HEK293 (cell line): ENCODE results near the gene KRT79.

Experiments used
- CTCF ChIA-PET: fragments of 350-600 bp; formaldehyde crosslinking; extraction: SDS; loops from one replicate; lab custom pipeline; 2021; ENCODE audit warnings: antibody characterized with exemption; lab: Yijun Ruan, JAX
- POLR2A ChIA-PET: fragments of 300-600 bp; formaldehyde crosslinking; extraction: SDS; loops from one replicate; lab custom pipeline; 2020; ENCODE audit warnings: antibody characterized with exemption, inconsistent platforms; lab: Yijun Ruan, JAX
- H3K27ac ChIP-seq: fragments of 200-500 bp; sonication (Bioruptor generic); 2 replicates; pipeline ENCODE4 v1.5.1; 2014; ENCODE audit warnings: low read depth, low read length, control low read depth, inconsistent platforms; ENCODE audit errors: extremely low read depth
- H3K36me3 ChIP-seq, 2 experiments: fragments of 200-500 bp in 1 of 2; sonication (Bioruptor generic) in 1 of 2; 1 replicate in 1 of 2; 2 replicates in 1 of 2; pipeline ENCODE4 v1.5.1; 2014 to 2017; ENCODE audit warnings: inconsistent platforms in 2 of 2, low read length in 2 of 2; ENCODE audit not compliant: control insufficient read depth in 2 of 2, insufficient read depth in 1 of 2
- H3K4me1 ChIP-seq: fragments of 200-500 bp; sonication (Bioruptor generic); 2 replicates; pipeline ENCODE4 v1.5.1; 2014; ENCODE audit warnings: mild to moderate bottlenecking, low read length, inconsistent platforms; ENCODE audit not compliant: control insufficient read depth, insufficient read depth
- H3K4me3 ChIP-seq: 2 replicates; pipeline ENCODE4 v1.5.1; 2011; ENCODE audit warnings: low read depth, mild to moderate bottlenecking, control low read depth, low read length, moderate library complexity
- H3K9me3 ChIP-seq: fragments of 200-500 bp; sonication (Bioruptor generic); 2 replicates; pipeline ENCODE4 v1.5.1; 2014; ENCODE audit warnings: low read depth, low read length, inconsistent platforms; ENCODE audit not compliant: control insufficient read depth, insufficient read depth
- AEBP2 ChIP-seq: fragments of 450-650 bp; formaldehyde crosslinking; IDR thresholded peaks from 2 replicates; pipeline ENCODE4 v1.5.1; 2016; ENCODE audit warnings: missing biosample characterization, missing genetic modification characterization, borderline replicate concordance
- MZF1 ChIP-seq: fragments of 450-650 bp; formaldehyde crosslinking; IDR thresholded peaks from 2 replicates; pipeline ENCODE4 v1.5.1; 2017; ENCODE audit warnings: missing biosample characterization, missing genetic modification characterization, borderline replicate concordance
- PRDM10 ChIP-seq: fragments of 450-650 bp; formaldehyde crosslinking; IDR thresholded peaks from 2 replicates; pipeline ENCODE4 v1.5.1; 2016; ENCODE audit warnings: missing biosample characterization, missing genetic modification characterization
- SALL2 ChIP-seq: fragments of 450-650 bp; formaldehyde crosslinking; IDR thresholded peaks from 2 replicates; pipeline ENCODE4 v1.5.0; 2017; ENCODE audit warnings: missing biosample characterization, mild to moderate bottlenecking, missing genetic modification characterization, borderline replicate concordance
- SCRT1 ChIP-seq: fragments of 450-650 bp; formaldehyde crosslinking; IDR thresholded peaks from 2 replicates; pipeline ENCODE4 v1.5.1; 2016; ENCODE audit warnings: missing biosample characterization, missing genetic modification characterization, borderline replicate concordance
- SP3 ChIP-seq: fragments of 450-650 bp; formaldehyde crosslinking; IDR thresholded peaks from 2 replicates; pipeline ENCODE4 v1.5.1; 2016; ENCODE audit warnings: missing biosample characterization, missing genetic modification characterization
- YY2 ChIP-seq: fragments of 450-650 bp; formaldehyde crosslinking; IDR thresholded peaks from 2 replicates; pipeline ENCODE4 v1.5.1; 2016; ENCODE audit warnings: missing biosample characterization, missing genetic modification characterization
- ZBTB1 ChIP-seq: fragments of 450-650 bp; formaldehyde crosslinking; IDR thresholded peaks from 2 replicates; pipeline ENCODE4 v1.5.1; 2016; ENCODE audit warnings: missing biosample characterization, missing genetic modification characterization
- ZBTB26 ChIP-seq: fragments of 450-650 bp; formaldehyde crosslinking; optimal IDR thresholded peaks from 2 replicates; pipeline ENCODE3; 2016; ENCODE audit warnings: missing biosample characterization, mild to moderate bottlenecking, missing genetic modification characterization
- ZBTB49 ChIP-seq: fragments of 450-650 bp; formaldehyde crosslinking; IDR thresholded peaks from 2 replicates; pipeline ENCODE4 v1.5.1; 2016; ENCODE audit warnings: missing biosample characterization, missing genetic modification characterization, low read depth
- ZNF10 ChIP-seq: fragments of 450-650 bp; formaldehyde crosslinking; IDR thresholded peaks from 2 replicates; pipeline ENCODE4 v1.5.1; 2017; ENCODE audit warnings: missing biosample characterization, missing genetic modification characterization
- ZNF132 ChIP-seq: fragments of 450-650 bp; formaldehyde crosslinking; IDR thresholded peaks from 2 replicates; pipeline ENCODE4 v1.5.1; 2017; ENCODE audit warnings: missing biosample characterization, missing genetic modification characterization, borderline replicate concordance
- ZNF146 ChIP-seq: fragments of 450-650 bp; formaldehyde crosslinking; IDR thresholded peaks from 2 replicates; pipeline ENCODE4 v1.5.1; 2016; ENCODE audit warnings: missing biosample characterization, missing genetic modification characterization
- ZNF184 ChIP-seq: fragments of 450-650 bp; IDR thresholded peaks from 2 replicates; pipeline ENCODE4 v1.5.1; 2018; ENCODE audit warnings: missing biosample characterization, mild to moderate bottlenecking, missing genetic modification characterization
- ZNF335 ChIP-seq: fragments of 450-650 bp; formaldehyde crosslinking; conservative IDR thresholded peaks from 2 replicates; pipeline ENCODE4 v1.5.1; 2016; ENCODE audit warnings: missing biosample characterization, missing genetic modification characterization
- ZNF362 ChIP-seq: fragments of 450-650 bp; formaldehyde crosslinking; IDR thresholded peaks from 2 replicates; pipeline ENCODE4 v1.5.1; 2016; ENCODE audit warnings: missing biosample characterization, missing genetic modification characterization
- ZNF366 ChIP-seq: fragments of 450-650 bp; formaldehyde crosslinking; conservative IDR thresholded peaks from 2 replicates; pipeline ENCODE4 v1.5.1; 2016; ENCODE audit warnings: missing biosample characterization, missing genetic modification characterization
- ZNF37A ChIP-seq: fragments of 450-650 bp; IDR thresholded peaks from 2 replicates; pipeline ENCODE4 v1.5.1; 2018; ENCODE audit warnings: missing biosample characterization, missing genetic modification characterization
- ZNF555 ChIP-seq: fragments of 450-650 bp; formaldehyde crosslinking; conservative IDR thresholded peaks from 2 replicates; pipeline ENCODE4 v1.5.1; 2017; ENCODE audit warnings: missing biosample characterization, mild to moderate bottlenecking, missing genetic modification characterization, inconsistent platforms
- ZNF596 ChIP-seq: fragments of 450-650 bp; IDR thresholded peaks from 2 replicates; pipeline ENCODE4 v1.5.0; 2018; ENCODE audit warnings: missing biosample characterization, mild to moderate bottlenecking, missing genetic modification characterization, moderate library complexity
- ZNF610 ChIP-seq: fragments of 450-650 bp; formaldehyde crosslinking; IDR thresholded peaks from 2 replicates; pipeline ENCODE4 v1.5.1; 2016; ENCODE audit warnings: missing biosample characterization, missing genetic modification characterization, borderline replicate concordance
- ZNF621 ChIP-seq: fragments of 450-650 bp; formaldehyde crosslinking; IDR thresholded peaks from 2 replicates; pipeline ENCODE4 v1.5.1; 2017; ENCODE audit warnings: missing biosample characterization, missing genetic modification characterization
- ZNF660 ChIP-seq: fragments of 450-650 bp; IDR thresholded peaks from 2 replicates; pipeline ENCODE4 v1.5.1; 2018; ENCODE audit warnings: missing biosample characterization, mild to moderate bottlenecking, missing genetic modification characterization
- ZXDB ChIP-seq: fragments of 450-650 bp; formaldehyde crosslinking; IDR thresholded peaks from 2 replicates; pipeline ENCODE4 v1.5.1; 2016; ENCODE audit warnings: missing biosample characterization, missing genetic modification characterization

Gene KRT79

GRCh38 chr12:52822771-52823510 is 11.2 kb downstream of the KRT79 start (continued):
- no peak for TF ChIP-seq YY2 (tag by site-specific recombination)
- TF ChIP-seq SP3 (tag by site-specific recombination) = no peak
- TF ChIP-seq ZNF555 = no peak
- no peak for TF ChIP-seq PRDM10 (tag by site-specific recombination)
- no peak for TF ChIP-seq ZNF184 (tag by site-specific recombination)
- no peak for TF ChIP-seq ZXDB (tag by site-specific recombination)
- no peak for TF ChIP-seq ZNF660 (tag by site-specific recombination)
- TF ChIP-seq SALL2 (tag by site-specific recombination) = no peak
- TF ChIP-seq ZNF335 (tag by site-specific recombination) = no peak
- no peak for TF ChIP-seq ZNF132 (tag by site-specific recombination)
- TF ChIP-seq SCRT1 (tag by site-specific recombination) = no peak
- TF ChIP-seq AEBP2 (tag by site-specific recombination) = no peak
- TF ChIP-seq ZNF610 (tag by site-specific recombination) = no peak
- no peak for TF ChIP-seq ZBTB49 (tag by site-specific recombination)

GRCh38 chr12:52821826-52822660 is 12.1 kb downstream of the KRT79 start:
- no peaks in the 10 kb centered on the region for H3K4me1 ChIP-seq
- H3K36me3 ChIP-seq = no peaks in the 10 kb centered on the region
- CTCF ChIA-PET = interaction anchor here (0.6 kb wide), 1 partner anchor 314 kb away, joined by 3 read pairs; no protein-coding TSS in a partner anchor
- POLR2A ChIA-PET = no interaction called here
- no peaks in the 10 kb centered on the region for H3K9me3 ChIP-seq
- no peak overlapping the region for H3K4me3 ChIP-seq
- H3K27ac ChIP-seq = no peak overlapping the region
- TF ChIP-seq ZBTB1 (tag by site-specific recombination) (no peak), MZF1 (no peak), ZBTB26 (tag by site-specific recombination) (no peak), ZNF366 (tag by site-specific recombination) (no peak), ZNF146 (tag by site-specific recombination) (no peak), ZNF10 (tag by site-specific recombination) (no peak), ZNF362 (tag by site-specific recombination) (no peak), ZNF621 (tag by site-specific recombination) (no peak), ZNF37A (no peak), ZNF596 (no peak)
